GM21515 (cell line): ENCODE data around the gene TRIM37.
A peak's percentile ranks its signal among the peaks of the same experiment; 100 is the strongest.

Experiments used
- ATAC-seq: cut with Tn5 transposase; IDR thresholded peaks from one replicate; pipeline ENCODE4 v1.9.1; 2021; ENCODE audit not compliant: unreplicated experiment

The TRIM37 gene

GRCh38 chr17:59046192-59046591 lies 60.5 kb downstream of the TRIM37 start:
- ATAC-seq = no peak

- no peak for ATAC-seq
These were observed 67.9 kb downstream of the TRIM37 start for GRCh38 chr17:59038734-59039133.

- ATAC-seq = no peak
These were observed 68.7 kb downstream of the TRIM37 start for GRCh38 chr17:59037960-59038359.

- ATAC-seq = no peak
These were observed 75.9 kb downstream of the TRIM37 start for GRCh38 chr17:59030811-59031210.

- ATAC-seq = no peak
These were observed 78.4 kb downstream of the TRIM37 start for GRCh38 chr17:59028328-59028727.

- no peak for ATAC-seq
These were observed 78.9 kb downstream of the TRIM37 start for GRCh38 chr17:59027750-59028149.

GRCh38 chr17:59026176-59026939 lies 80.3 kb downstream of the TRIM37 start:
- ATAC-seq = no peak

GRCh38 chr17:59024916-59025315 lies 81.8 kb downstream of the TRIM37 start:
- no peak for ATAC-seq

GRCh38 chr17:59018019-59018418 lies 88.7 kb downstream of the TRIM37 start:
- no peak for ATAC-seq

GRCh38 chr17:59011975-59012374 lies 94.7 kb downstream of the TRIM37 start:
- no peak for ATAC-seq

- no peak for ATAC-seq
These were observed 96.7 kb downstream of the TRIM37 start for GRCh38 chr17:59010026-59010425.

- no peak for ATAC-seq
These were observed 97.9 kb downstream of the TRIM37 start for GRCh38 chr17:59008737-59009136.

GRCh38 chr17:59007995-59008394 lies 98.7 kb downstream of the TRIM37 start:
- ATAC-seq = no peak

- ATAC-seq = no peak
These were observed 102.2 kb downstream of the TRIM37 start for GRCh38 chr17:59004338-59005111.

- no peak for ATAC-seq
These were observed 102.8 kb downstream of the TRIM37 start for GRCh38 chr17:59003860-59004259.

- no peak for ATAC-seq
These were observed 103.8 kb downstream of the TRIM37 start for GRCh38 chr17:59002848-59003247.

GRCh38 chr17:59002126-59002525 lies 104.6 kb downstream of the TRIM37 start:
- no peak for ATAC-seq

- peak; percentile 88 for ATAC-seq
These were observed 105.4 kb downstream of the TRIM37 start for GRCh38 chr17:59001158-59001814.

- no peak for ATAC-seq
These were observed 106.7 kb downstream of the TRIM37 start for GRCh38 chr17:59000022-59000421.

GRCh38 chr17:58999500-58999899 lies 107.2 kb downstream of the TRIM37 start:
- ATAC-seq = no peak

GRCh38 chr17:58998871-58999270 lies 107.8 kb downstream of the TRIM37 start:
- ATAC-seq = no peak
